Endothelial cell (in vitro differentiated cells): Measurements from ENCODE around the gene NPIPB6. TPM values are rescaled to one million over a fixed set of nuclear protein-coding genes. Genes with fewer than 3 reads are reported as not detected.

ENCODE experiments used
- DNase-seq: peaks from one replicate; pipeline ENCODE4 v3.0.0; 2021; ENCODE audit warnings: low spot score
- H3K27ac Mint-ChIP-seq: one replicate; pipeline ENCODE4 v1.8.0; 2021; ENCODE audit warnings: mixed read lengths, inconsistent platforms; ENCODE audit not compliant: unreplicated experiment
- H3K27me3 Mint-ChIP-seq: one replicate; pipeline ENCODE4 v1.8.0; 2021; ENCODE audit warnings: mild to moderate bottlenecking, moderate library complexity, mixed read lengths, inconsistent platforms; ENCODE audit not compliant: unreplicated experiment
- H3K36me3 Mint-ChIP-seq: one replicate; pipeline ENCODE4 v1.8.0; 2021; ENCODE audit warnings: mild to moderate bottlenecking, low read depth, mixed read lengths, inconsistent platforms; ENCODE audit not compliant: unreplicated experiment
- H3K4me1 Mint-ChIP-seq: one replicate; pipeline ENCODE4 v1.8.0; 2021; ENCODE audit warnings: mild to moderate bottlenecking, mixed read lengths, inconsistent platforms; ENCODE audit not compliant: unreplicated experiment
- H3K4me3 Mint-ChIP-seq: one replicate; pipeline ENCODE4 v1.8.0; 2021; ENCODE audit warnings: mild to moderate bottlenecking, mixed read lengths, inconsistent platforms; ENCODE audit not compliant: unreplicated experiment
- H3K9me3 Mint-ChIP-seq: one replicate; pipeline ENCODE4 v1.8.0; 2021; ENCODE audit warnings: mixed read lengths, inconsistent platforms; ENCODE audit not compliant: unreplicated experiment
- CTCF ChIP-seq: fragments of 200-600 bp; sonication (generic); IDR thresholded peaks from one replicate; pipeline ENCODE4 v1.5.0; 2021; ENCODE audit warnings: antibody characterized with exemption; ENCODE audit not compliant: unreplicated experiment
- total RNA-seq: library from RNA; stranded (reverse); fragmentation: NEBNext Ultra II Directional; extraction: Animal tissue kit (Norgen Biotek cat#: 25700); gene quantifications from one replicate; pipeline ENCODE4 v1.2.1, GENCODE V29; 2021; ENCODE audit not compliant: unreplicated experiment

Gene NPIPB6
- total RNA-seq, 1 donor from 2014 or later: 1.5 TPM

- no peak for TF ChIP-seq CTCF
- no peak for DNase-seq
- peaks cover 7% of the 10 kb centered on the region for H3K27me3 Mint-ChIP-seq
- peaks cover 3% of the 10 kb centered on the region for H3K36me3 Mint-ChIP-seq
- no peaks in the 10 kb centered on the region for H3K9me3 Mint-ChIP-seq
- no peaks in the 10 kb centered on the region for H3K4me1 Mint-ChIP-seq
- no peak overlapping the region for H3K27ac Mint-ChIP-seq
- no peak overlapping the region for H3K4me3 Mint-ChIP-seq
These were observed 61.7 kb downstream of the NPIPB6 start for GRCh38 chr16:28301620-28302019.

- no peak overlapping the region for H3K27ac Mint-ChIP-seq
These were observed 62.2 kb downstream of the NPIPB6 start for GRCh38 chr16:28301154-28301553.

GRCh38 chr16:28300327-28300726 is 63.0 kb downstream of the NPIPB6 start:
- Mint-ChIP-seq H3K4me3 (peak overlapping the region; percentile 21), H3K36me3 (peaks cover 3% of the 10 kb centered on the region), H3K9me3 (no peaks in the 10 kb centered on the region), H3K27me3 (peaks cover 9% of the 10 kb centered on the region), H3K27ac (no peak overlapping the region), H3K4me1 (peaks cover 2% of the 10 kb centered on the region)
- TF ChIP-seq CTCF: no peak
- DNase-seq: no peak

More at GRCh38 chr16:28301154-28301553, 62.2 kb downstream of the NPIPB6 start:
- Mint-ChIP-seq H3K9me3 (no peaks in the 10 kb centered on the region), H3K4me3 (no peak overlapping the region), H3K36me3 (peaks cover 3% of the 10 kb centered on the region), H3K4me1 (no peaks in the 10 kb centered on the region), H3K27me3 (peaks cover 9% of the 10 kb centered on the region)
- DNase-seq: no peak
- no peak for TF ChIP-seq CTCF

GRCh38 chr16:28298511-28298878 is 64.8 kb downstream of the NPIPB6 start:
- Mint-ChIP-seq H3K27me3 (peaks cover 11% of the 10 kb centered on the region), H3K27ac (no peak overlapping the region), H3K4me3 (no peak overlapping the region), H3K4me1 (peaks cover 4% of the 10 kb centered on the region), H3K9me3 (no peaks in the 10 kb centered on the region), H3K36me3 (peaks cover 3% of the 10 kb centered on the region)
- no peak for TF ChIP-seq CTCF
- DNase-seq: no peak

- peaks cover 3% of the 10 kb centered on the region for H3K36me3 Mint-ChIP-seq
- DNase-seq: no peak
- no peak overlapping the region for H3K27ac Mint-ChIP-seq
- H3K9me3 Mint-ChIP-seq: no peaks in the 10 kb centered on the region
- no peak overlapping the region for H3K4me3 Mint-ChIP-seq
- peaks cover 4% of the 10 kb centered on the region for H3K4me1 Mint-ChIP-seq
- peaks cover 11% of the 10 kb centered on the region for H3K27me3 Mint-ChIP-seq
- no peak for TF ChIP-seq CTCF
These were observed 65.4 kb downstream of the NPIPB6 start for GRCh38 chr16:28297784-28298510.
